GM19467 (cell line): ENCODE results near the gene PRELID3B.
A peak's percentile ranks its signal among the peaks of the same experiment; 100 is the strongest.

Experiments
- ATAC-seq: cut with Tn5 transposase; IDR thresholded peaks from one replicate; pipeline ENCODE4 v1.9.1; 2021; ENCODE audit warnings: mild to moderate bottlenecking, moderate library complexity; ENCODE audit not compliant: unreplicated experiment

PRELID3B gene

DNA sequence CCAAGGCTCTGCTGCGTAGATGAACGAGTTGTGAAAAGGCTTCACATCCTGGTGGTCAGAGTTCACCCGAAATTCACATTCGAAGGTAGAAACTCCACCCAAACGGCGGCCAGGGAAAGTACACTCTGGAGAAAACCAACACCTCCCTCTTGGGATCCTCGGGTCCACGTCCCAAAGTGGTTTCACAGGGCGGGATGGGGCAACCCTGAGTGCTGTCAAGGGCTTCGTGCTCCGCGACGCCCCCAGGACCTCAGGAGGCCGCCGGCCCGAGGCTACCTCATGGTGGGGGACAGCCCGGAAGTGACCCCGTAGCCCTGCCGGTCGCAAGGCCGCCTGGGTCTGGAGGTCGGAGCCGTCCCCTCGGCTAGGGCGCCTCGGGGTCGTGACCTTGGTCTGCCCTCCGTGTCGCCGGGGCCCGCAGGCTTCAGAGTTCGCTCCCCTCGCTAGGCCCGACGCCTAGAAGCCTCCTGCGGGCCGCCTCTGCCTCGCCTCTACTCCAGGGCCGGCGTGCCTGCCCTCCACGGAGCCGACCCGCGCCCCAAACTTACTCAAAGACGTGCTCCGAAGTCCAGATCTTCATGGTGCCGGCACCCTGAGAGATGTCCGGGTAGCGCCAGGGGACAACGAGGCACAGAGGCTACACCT, at the start of gene PRELID3B:
Gene PRELID3B (minus strand): TSS at position 636 of the 645 bp plus-strand sequence. CDS start 56 bp downstream, at position 580.
- ATAC-seq = peak; percentile 26

- ATAC-seq = no peak
Observed at GRCh38 chr20:59087829-59088433, 45.3 kb upstream of the PRELID3B start.

GRCh38 chr20:59086923-59087322, 44.3 kb upstream of the PRELID3B start:
- no peak for ATAC-seq

DNA sequence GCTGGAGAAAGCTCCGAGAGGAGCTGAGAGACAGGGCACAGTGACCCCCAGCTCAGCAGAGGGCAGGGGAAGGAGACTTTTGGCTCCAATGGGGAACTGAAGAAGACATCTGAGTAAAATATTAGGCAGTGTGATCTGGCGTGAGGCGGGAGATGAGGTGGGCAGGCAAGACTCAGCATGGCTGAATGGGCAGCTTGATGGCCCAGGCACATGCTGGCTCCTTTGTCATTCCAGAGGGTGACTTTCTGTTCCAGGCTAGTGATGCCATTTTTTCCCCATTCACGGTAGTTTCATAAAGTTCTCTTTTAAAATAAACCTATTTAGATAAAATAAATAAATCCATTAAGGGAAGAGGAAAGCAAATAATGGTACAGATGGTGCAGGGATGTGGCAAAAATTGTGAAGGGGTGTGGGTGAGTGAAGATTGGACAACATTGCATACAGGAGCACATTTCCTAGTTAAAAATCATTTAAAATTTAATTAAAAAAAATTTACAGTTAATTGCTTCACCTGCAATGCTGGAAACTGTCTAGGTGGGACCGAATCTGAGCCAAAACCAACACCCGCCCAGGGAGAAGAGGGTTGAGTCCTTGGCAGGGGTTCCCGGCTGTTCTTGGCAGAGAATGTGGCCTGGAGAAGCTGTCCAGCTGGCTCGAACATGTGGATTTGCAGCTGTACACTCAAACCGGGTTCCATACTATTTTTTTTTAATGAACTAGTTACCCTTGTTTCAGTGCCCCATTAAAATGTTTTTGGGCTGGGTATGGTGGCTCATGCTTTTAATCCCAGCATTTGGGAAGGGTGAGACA, 41.7 kb upstream of the PRELID3B start:
- no peak for ATAC-seq

- ATAC-seq = no peak
Observed at GRCh38 chr20:59082981-59083380, 40.4 kb upstream of the PRELID3B start.

- no peak for ATAC-seq
Observed at GRCh38 chr20:59082077-59082740, 39.6 kb upstream of the PRELID3B start.

DNA sequence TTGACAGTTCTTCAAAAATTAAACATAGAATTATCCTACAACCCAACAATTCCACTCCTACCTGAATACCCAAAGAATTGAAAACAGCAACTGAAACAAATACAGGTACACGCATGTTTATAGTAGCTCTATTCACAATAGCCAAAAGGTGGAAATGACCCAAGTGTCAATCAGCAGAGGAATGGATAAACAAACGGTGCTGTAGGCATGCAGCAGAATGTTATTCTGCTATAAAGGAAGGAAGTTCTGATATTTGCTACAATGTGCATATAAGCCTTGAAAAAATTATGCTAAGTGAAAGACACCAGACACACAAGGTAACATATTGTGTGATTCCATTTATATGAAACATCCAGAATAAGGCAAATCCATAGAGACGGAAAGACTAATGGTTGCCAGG, 38.5 kb upstream of the PRELID3B start:
- ATAC-seq = no peak

DNA sequence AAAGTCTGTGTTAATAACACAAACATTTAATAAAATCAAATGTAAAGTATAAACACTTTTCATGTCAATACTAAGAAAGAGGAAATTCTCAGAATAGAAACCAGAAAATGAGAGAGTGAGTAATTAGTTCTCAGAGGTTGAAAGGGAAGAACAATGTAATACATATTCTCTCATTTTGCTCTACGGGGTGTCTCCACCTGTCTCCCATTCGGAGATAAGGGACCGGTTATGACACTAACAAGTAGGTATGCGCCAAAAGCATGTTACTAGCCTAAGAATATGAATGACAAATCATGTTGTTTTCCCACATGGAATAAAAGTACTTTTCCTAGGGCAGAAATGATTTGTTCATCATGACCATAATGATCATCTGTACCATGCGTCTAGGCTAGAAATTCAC, 35.6 kb upstream of the PRELID3B start:
- ATAC-seq = no peak

DNA sequence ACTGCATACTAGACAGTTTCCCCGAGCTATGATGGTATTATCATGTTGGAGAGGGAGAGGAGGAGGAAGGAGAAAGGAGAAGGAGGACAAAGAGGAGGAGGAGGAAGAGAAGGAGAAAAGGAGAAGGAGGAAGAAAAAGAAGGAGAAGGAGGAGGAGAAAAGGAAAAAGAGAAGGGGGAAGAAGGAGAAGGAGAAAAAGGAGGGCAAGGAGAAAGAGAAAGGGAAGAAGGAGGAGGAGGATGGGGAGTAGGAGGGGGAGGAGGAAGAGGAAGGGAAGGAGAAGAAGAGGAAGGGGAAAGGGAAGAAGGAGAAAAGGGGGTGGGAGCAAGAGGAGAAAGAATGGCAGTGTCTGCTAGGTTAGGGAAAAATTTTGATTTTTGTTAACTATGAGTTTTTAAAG, 35.1 kb upstream of the PRELID3B start:
- ATAC-seq = no peak

DNA sequence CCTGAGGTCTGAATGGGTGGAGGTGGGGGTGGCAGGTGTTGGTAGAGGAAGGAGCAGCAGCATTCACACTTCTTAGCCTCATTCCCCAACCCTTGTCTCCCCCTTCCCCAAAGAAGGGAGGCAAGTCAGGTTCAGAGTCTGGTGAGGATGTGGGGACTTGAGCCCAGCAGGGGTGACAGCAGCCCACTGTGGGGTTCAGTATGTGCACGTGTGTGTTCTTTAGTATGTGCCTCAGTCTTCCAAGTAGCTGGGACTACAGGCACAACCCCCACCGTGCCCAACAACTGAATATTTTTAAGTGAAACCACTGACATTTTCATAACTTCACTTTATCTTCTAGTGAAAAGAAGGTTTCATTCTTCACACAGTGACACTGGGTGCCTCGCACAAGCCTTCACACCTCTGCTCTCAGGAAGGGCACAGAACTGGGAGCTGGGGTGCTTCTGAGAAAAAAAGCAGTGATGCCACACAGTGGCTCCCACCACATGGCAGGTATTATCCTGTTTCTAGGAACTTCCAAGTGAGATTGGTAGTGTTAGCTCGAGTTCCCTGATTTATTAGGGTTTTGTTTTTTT, 33.4 kb upstream of the PRELID3B start:
- no peak for ATAC-seq

DNA sequence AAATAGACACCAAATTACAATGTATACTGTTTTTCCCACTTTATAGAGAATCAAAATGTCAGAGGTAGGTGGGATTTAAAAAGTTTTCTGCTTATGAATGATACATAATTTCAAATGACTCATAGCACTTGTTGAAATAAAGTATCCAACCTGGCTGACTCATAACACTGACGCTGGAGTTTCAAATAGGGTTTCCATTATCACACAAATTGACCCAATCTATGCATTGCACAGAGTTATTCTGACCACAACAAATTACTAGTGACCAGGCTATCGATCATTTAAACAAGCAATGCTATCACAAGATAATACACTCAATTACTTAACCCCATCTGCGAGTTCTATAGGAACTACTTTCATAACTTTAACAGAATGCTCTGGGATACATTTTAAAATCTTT, 31.9 kb upstream of the PRELID3B start:
- ATAC-seq = no peak

DNA sequence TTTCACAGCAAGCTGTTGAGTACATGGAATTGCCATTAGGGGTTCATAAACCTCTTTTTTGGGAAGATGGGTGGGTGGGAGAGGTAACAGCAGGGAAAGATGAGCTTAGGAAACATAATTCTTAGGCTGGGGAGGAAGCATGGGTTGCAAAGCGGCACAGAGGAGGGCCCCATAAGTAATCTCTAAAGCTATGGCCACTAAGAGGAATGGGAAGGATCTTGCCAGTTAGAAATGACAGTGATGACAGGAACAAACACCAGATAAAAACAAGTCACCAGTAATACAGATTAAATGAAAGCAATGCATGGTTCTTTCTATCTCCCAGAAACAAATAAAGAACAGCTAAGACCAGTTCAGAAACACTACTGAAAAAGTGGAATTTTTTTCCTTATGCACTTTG, 31.0 kb upstream of the PRELID3B start:
- no peak for ATAC-seq

DNA sequence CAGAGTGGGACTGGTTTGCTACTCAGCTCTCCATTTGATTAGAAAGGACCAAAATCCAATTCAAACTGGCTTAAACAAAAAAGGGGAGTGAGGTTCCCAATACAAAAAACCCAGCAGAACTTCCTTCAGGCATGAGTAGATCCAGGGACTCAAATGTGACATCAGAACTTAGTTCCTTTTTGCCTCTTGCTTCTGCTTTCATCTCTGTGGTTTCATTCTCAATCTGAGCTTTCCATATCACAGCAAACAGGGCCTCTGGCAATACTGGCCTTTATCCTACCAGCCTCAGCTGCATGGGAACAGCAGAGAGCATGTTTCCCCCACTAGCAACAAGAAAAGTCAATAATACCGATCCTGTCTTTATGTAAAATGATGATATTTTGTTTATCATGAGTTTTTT, 28.6 kb upstream of the PRELID3B start:
- no peak for ATAC-seq

DNA sequence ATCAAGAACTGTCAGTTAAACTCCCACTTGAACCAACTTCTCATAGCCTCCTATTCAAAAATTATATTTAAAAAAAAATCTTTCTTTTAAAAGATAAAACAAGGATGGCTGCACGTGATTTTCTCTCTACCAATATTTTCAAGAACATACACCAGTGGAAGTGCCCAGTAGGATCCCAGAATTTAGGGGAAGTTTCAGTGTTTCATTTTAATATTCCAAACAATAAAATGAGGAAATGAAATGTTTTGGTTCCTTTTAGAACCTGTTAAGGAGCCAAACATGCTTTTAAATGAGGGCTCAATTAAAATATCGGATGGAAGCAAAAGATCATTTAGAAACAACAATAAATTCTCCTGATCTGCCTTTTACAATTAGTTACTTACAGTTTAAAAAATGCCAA, 26.4 kb upstream of the PRELID3B start:
- ATAC-seq = no peak

- ATAC-seq = no peak
Observed at GRCh38 chr20:59068534-59068933, 25.9 kb upstream of the PRELID3B start.

GRCh38 chr20:59064214-59064722, 21.7 kb upstream of the PRELID3B start:
- no peak for ATAC-seq

DNA sequence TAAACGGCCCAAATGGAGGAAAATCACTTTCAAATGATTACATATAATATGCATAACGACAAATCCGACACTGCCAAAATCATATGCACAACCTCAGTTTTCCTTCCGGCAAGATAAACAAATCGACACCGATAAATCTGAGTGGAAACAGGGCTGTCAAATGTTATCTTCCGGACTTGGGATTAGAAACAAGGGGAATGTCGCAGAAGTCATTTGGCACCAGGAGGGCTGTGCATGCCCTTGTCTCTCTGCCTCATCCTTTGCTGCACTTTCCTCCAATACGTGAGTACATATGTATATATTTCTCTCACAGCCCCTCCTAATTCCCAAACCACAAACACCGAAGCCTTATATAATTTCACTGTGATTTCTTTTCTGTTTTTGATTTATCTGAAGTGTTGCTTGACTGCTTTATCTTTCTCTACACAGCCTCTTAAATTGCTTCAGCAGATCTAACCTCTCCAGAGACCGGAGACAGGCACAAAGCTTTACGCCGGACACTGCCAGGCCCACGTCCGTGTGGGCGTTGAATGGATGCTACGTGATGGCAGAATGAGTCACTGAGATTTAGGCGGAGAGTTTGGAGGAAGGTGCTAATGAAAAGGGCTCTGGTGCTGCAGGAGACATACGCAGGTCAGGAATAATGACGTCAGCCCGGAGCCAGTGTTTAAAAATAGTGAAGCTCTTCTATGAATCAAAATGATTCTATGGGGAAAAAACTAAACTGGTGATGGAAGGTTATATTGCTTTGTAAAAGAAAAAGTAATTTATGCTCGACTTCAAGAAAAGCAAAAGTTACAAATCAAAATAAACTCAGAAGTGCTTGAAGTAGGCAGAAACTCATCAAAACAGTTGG, 21.0 kb upstream of the PRELID3B start:
- ATAC-seq = no peak

GRCh38 chr20:59062081-59062480, 19.5 kb upstream of the PRELID3B start:
- ATAC-seq = no peak

DNA sequence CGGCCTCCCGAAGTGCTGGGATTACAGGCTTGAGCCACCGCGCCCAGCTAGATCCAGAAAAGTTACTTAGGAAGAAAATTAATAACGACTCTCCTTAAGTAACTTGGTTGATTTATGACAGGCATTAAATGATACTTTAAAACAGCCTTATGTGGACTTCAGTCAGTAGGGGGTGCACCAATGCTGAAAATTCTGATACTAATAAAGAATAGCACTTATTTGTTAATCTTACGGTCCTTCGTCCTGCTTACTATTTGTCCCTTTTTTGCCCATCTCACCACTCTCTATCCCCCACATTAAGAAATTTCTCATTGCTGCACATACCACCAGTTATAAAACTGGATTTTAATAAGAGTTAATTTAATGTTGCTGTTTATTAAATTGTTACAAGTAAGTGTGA, 12.7 kb upstream of the PRELID3B start:
- no peak for ATAC-seq

DNA sequence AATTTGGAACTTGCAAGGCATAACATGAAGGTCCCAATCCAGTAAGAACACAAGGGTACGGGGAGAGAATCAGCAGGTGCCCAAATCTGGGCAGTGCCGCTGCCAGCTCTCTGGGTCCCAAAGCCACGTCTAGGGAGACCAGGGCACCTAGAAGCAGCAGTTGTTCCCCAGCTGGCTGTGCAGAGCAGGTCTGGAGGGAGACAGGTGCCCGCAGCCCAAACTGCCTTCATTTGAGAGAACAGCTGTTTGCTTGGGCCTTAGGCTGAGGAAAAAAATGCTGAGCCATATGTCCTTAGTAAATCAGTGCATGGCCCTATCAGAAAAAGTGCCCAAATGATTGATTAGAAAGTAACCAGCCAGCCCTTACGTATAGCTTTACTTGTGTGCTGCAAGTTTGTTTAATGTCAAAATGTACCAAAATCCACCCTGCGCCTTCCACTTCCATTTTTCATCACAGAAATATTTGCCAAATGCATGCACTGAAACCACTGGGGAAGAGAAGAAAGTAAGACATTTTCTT, 9.1 kb upstream of the PRELID3B start:
- ATAC-seq = no peak
